ENCODE measurements around the gene ANP32E.
"Not testable (repeated sequence)": the region's sequence is repeated elsewhere in the genome, so short reads cannot be mapped to it uniquely, and the experiment has no call there.

Gene ANP32E

DNA sequence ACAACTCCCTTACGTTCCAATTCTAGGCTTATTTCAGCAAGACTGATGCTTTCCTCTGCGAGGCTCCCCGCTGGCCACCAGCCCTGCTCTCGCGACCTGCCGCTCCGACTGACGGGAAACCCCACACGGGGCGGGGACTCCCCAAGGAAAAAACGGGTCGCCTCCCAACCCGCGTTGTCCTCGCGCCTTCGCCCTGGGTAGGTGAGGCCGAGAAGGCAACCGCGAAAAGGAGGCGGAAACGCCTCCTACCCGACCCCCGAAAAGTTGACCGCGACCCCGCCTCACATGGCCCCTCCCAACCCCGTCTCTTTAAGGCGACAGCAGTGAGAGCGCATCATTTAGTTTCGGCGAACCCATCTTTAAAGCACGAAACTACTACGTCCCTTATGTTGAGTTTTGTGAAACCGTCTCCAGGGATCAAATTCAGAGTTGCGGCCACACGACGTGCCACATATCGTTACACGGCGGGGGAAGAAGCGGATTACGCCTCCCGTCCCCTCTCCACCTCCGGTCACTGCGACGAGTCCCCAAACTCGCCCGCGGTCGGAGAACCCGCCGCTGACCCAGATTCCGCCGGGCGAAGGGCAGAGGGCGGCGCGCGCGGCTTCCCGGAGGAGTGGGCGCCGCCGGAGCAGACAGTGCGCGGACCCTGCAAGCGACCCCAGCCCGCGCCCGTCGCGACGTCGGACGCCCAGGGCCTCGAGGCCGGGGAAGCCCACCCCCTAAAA, 1.2 kb downstream of the ANP32E start:
- Mint-ChIP-seq H3K27ac (peak overlapping the region; percentile 95), H3K36me3 (ENCODE audit: low read depth) (peaks cover 12% of the 10 kb centered on the region), H3K4me1 (ENCODE audit: low read depth) (peaks cover 17% of the 10 kb centered on the region), H3K9me3 (no peaks in the 10 kb centered on the region), H3K27me3 (ENCODE audit: low read depth) (no peaks in the 10 kb centered on the region), H3K4me3 (no peak overlapping the region)

DNA sequence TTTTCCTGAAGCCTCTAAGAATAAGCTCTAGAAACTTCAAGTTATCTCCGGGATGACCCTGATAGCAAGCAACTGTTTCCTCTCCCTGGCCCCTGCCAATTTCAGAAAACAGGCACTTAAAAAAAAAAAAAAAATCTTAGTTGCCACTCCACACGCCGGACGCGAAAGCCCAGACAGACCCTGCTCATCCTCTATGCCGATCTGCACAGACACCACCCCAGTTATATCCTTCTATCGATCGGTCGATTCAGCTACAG, 1.7 kb downstream of the ANP32E start:
- Mint-ChIP-seq H3K27ac (peak overlapping the region; percentile 95), H3K4me1 (ENCODE audit: low read depth) (peaks cover 17% of the 10 kb centered on the region), H3K36me3 (ENCODE audit: low read depth) (peaks cover 12% of the 10 kb centered on the region), H3K4me3 (no peak overlapping the region), H3K9me3 (no peaks in the 10 kb centered on the region), H3K27me3 (ENCODE audit: low read depth) (no peaks in the 10 kb centered on the region)

GRCh38 chr1:150233359-150234308, 2.3 kb downstream of the ANP32E start:
- Mint-ChIP-seq H3K27ac (peak overlapping the region; percentile 95), H3K4me1 (ENCODE audit: low read depth) (peaks cover 17% of the 10 kb centered on the region)

DNA sequence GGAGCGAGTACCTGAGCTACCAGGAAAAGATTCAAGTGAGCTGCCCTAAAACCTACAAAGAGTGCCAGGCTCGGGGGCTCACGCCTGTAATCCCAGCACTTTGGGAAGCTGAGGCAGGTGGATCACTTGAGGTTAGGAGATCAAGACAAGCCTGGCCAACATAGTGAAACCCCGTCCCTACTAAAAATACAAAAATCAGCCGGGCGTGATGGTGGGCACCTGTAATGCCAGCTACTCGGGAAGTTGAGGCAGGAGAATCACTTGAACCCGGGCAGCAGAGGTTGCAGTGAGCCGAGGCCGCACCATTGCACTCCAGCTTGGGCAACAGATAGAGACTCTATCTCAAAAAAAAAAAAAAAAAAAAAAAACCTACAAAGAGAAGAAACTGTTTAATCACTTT, 3.0 kb downstream of the ANP32E start:
- not testable (repeated sequence) for H3K9me3 Mint-ChIP-seq; H3K4me3 Mint-ChIP-seq; H3K27me3 Mint-ChIP-seq (ENCODE audit: low read depth)
- Mint-ChIP-seq H3K27ac (peak overlapping the region; percentile 95), H3K36me3 (ENCODE audit: low read depth) (peaks cover 16% of the 10 kb centered on the region), H3K4me1 (ENCODE audit: low read depth) (peaks cover 17% of the 10 kb centered on the region)

More at GRCh38 chr1:150233359-150234308, 2.3 kb downstream of the ANP32E start:
- no peaks in the 10 kb centered on the region for H3K27me3 Mint-ChIP-seq (ENCODE audit: low read depth)
- H3K4me3 Mint-ChIP-seq = no peak overlapping the region
- H3K9me3 Mint-ChIP-seq = no peaks in the 10 kb centered on the region
- H3K36me3 Mint-ChIP-seq (ENCODE audit: low read depth) = peaks cover 16% of the 10 kb centered on the region

- H3K9me3 Mint-ChIP-seq; H3K27ac Mint-ChIP-seq; H3K4me3 Mint-ChIP-seq; H3K27me3 Mint-ChIP-seq (ENCODE audit: low read depth): not testable (repeated sequence)
- peaks cover 18% of the 10 kb centered on the region for H3K4me1 Mint-ChIP-seq (ENCODE audit: low read depth)
- peaks cover 43% of the 10 kb centered on the region for H3K36me3 Mint-ChIP-seq (ENCODE audit: low read depth)
Measured at GRCh38 chr1:150228246-150228645, 7.7 kb downstream of the ANP32E start.

DNA sequence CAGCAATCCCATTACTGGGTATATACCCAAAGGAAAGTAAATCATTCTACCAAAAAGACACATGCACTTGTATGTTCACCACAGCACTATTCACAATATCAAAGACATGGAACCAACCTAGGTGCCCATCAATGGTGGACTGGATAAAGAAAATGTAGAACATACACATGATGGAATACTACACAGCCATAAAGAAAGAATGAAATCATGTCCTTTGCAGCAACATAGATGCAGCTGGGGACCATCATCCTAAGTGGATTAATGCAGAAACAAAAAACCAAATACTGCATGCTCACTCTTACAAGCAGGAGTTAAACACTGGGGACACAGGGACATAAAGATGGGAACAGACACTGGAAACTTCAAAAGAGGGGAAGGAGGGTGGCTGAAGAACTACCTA, 8.7 kb downstream of the ANP32E start:
- H3K4me3 Mint-ChIP-seq = no peak overlapping the region
- H3K27me3 Mint-ChIP-seq (ENCODE audit: low read depth) = no peaks in the 10 kb centered on the region
- no peaks in the 10 kb centered on the region for H3K9me3 Mint-ChIP-seq
- H3K4me1 Mint-ChIP-seq (ENCODE audit: low read depth) = peaks cover 12% of the 10 kb centered on the region
- H3K27ac Mint-ChIP-seq = no peak overlapping the region
- peaks cover 46% of the 10 kb centered on the region for H3K36me3 Mint-ChIP-seq (ENCODE audit: low read depth)

DNA sequence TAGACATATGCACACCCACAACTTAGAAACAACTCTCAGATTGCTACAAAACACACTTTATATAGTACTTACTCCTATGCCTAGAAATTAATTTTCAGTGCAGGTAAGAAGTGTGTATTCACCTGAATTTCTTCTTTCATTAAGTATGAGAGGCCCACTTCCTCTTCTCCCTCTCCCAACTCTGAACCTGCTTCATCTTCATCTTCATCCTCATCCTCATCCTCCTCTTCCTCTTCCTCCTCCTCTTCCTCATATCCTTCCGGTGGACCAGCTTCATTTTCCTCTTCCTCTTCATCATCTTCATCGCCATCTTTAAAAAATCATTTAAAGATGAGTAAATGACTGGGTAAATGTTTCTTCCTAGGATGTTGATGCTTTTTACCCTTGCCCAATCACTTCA, 9.4 kb downstream of the ANP32E start:
- no peaks in the 10 kb centered on the region for H3K27me3 Mint-ChIP-seq (ENCODE audit: low read depth)
- H3K4me1 Mint-ChIP-seq (ENCODE audit: low read depth) = peaks cover 12% of the 10 kb centered on the region
- no peak overlapping the region for H3K27ac Mint-ChIP-seq
- H3K9me3 Mint-ChIP-seq = no peaks in the 10 kb centered on the region
- peaks cover 48% of the 10 kb centered on the region for H3K36me3 Mint-ChIP-seq (ENCODE audit: low read depth)
- H3K4me3 Mint-ChIP-seq = no peak overlapping the region

- peaks cover 12% of the 10 kb centered on the region for H3K4me1 Mint-ChIP-seq (ENCODE audit: low read depth)
- H3K36me3 Mint-ChIP-seq (ENCODE audit: low read depth) = peaks cover 46% of the 10 kb centered on the region
- H3K9me3 Mint-ChIP-seq = no peaks in the 10 kb centered on the region
- H3K4me3 Mint-ChIP-seq = no peak overlapping the region
- no peak overlapping the region for H3K27ac Mint-ChIP-seq
- H3K27me3 Mint-ChIP-seq (ENCODE audit: low read depth) = no peaks in the 10 kb centered on the region
Measured at GRCh38 chr1:150225546-150225945, 10.4 kb downstream of the ANP32E start.

DNA sequence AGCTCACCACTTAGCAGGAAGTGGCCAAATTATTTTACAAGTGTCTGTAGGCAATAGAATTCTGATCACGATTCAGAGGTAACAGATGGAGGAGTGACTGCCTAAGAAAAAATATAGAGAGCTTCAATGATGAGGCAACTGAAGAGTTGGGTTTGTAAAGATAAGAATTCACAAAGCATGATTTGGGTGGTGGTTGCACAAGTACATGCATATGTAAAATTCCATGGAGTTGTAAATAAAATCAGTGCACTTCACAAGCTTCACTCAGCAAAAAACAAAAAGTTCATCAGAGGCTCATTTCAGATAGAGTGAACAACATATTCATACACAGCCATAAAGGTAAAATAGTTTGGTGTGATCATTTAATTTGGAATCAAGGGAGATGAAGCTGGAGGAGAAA, 10.9 kb downstream of the ANP32E start:
- Mint-ChIP-seq H3K36me3 (ENCODE audit: low read depth) (peaks cover 45% of the 10 kb centered on the region), H3K27ac (no peak overlapping the region), H3K4me1 (ENCODE audit: low read depth) (peaks cover 12% of the 10 kb centered on the region), H3K4me3 (no peak overlapping the region), H3K9me3 (no peaks in the 10 kb centered on the region), H3K27me3 (ENCODE audit: low read depth) (no peaks in the 10 kb centered on the region)

GRCh38 chr1:150221552-150221951, 14.4 kb downstream of the ANP32E start:
- Mint-ChIP-seq H3K9me3 (no peaks in the 10 kb centered on the region), H3K4me1 (ENCODE audit: low read depth) (peaks cover 6% of the 10 kb centered on the region), H3K36me3 (ENCODE audit: low read depth) (peaks cover 34% of the 10 kb centered on the region), H3K27me3 (ENCODE audit: low read depth) (no peaks in the 10 kb centered on the region), H3K4me3 (no peak overlapping the region), H3K27ac (no peak overlapping the region)

DNA sequence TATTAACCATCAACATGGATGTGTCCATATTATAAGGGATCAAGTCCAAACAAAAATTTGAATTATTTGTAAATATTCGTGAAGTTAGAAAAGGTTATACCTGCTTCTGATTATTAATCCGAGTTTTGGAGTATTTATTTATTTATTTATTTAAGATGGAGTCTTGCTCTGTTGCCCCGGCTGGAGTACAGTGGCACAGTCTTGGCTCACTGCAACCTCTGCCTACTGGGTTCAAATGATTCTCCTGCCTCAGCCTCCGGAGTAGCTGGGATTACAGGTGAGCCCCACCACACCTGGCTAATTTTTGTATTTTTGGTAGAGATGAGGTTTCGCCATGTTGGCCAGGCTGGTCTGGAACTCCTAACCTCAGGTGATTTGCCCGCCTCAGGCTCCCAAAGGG, 20.1 kb downstream of the ANP32E start:
- H3K4me3 Mint-ChIP-seq; H3K27me3 Mint-ChIP-seq (ENCODE audit: low read depth): not testable (repeated sequence)
- H3K36me3 Mint-ChIP-seq (ENCODE audit: low read depth) = peaks cover 12% of the 10 kb centered on the region

GRCh38 chr1:150214099-150214756, 21.7 kb downstream of the ANP32E start:
- H3K4me3 Mint-ChIP-seq = peak overlapping the region; percentile 87
- H3K27ac Mint-ChIP-seq = peak overlapping the region; percentile 97
- H3K9me3 Mint-ChIP-seq; H3K36me3 Mint-ChIP-seq (ENCODE audit: low read depth); H3K27me3 Mint-ChIP-seq (ENCODE audit: low read depth): not testable (repeated sequence)
- H3K4me1 Mint-ChIP-seq (ENCODE audit: low read depth) = peaks cover 18% of the 10 kb centered on the region

More for the DNA sequence above, 20.1 kb downstream of the ANP32E start:
- peaks cover 18% of the 10 kb centered on the region for H3K4me1 Mint-ChIP-seq (ENCODE audit: low read depth)
- not testable (repeated sequence) for H3K27ac Mint-ChIP-seq, H3K9me3 Mint-ChIP-seq

DNA sequence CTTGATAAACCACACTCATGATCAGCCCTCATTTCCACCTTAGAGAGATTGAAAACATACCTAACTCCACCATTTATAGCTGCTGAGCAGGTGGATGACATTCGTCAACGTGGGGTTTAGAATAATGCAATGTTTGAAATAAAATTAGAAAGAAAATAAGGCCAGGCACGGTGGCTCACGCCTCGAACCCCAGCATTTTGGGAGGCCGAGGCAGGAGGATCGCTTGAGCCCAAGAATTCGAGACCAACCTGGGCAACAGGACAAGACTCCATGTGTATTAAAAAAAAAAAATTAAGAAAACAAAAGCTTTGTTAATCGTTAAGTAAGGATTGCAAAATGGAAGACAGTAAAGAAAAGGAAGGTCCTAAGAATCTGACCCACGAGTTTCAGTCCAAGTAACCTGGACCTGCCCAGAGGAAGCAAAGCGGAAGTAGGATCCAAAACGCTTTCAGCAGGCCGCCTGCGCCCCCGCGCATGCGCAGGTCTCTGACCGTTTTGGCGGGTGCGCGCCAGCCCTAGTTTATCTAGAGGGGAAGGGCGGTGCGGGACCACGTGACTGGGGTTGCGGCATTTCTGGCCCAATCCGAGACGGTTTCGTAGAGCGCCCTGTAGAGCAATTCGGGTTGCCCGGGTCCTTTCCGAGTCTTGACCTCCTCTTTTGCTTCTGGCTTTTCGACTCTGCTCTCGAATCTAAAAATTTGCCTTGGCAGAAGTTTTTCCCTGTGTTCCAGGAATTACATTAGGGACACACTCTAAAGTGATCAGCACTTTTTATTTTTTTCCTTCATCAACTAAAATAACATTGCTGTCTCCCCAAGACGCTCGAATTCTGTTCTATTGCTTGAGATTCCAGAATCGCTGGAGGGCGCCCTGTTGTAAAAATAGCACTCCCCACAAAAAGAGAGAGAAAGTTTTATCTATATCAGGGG, 22.5 kb downstream of the ANP32E start:
- Mint-ChIP-seq H3K9me3 (no peaks in the 10 kb centered on the region), H3K4me1 (ENCODE audit: low read depth) (peaks cover 18% of the 10 kb centered on the region), H3K27me3 (ENCODE audit: low read depth) (no peaks in the 10 kb centered on the region), H3K4me3 (peak overlapping the region; percentile 87), H3K36me3 (ENCODE audit: low read depth) (peaks cover 3% of the 10 kb centered on the region), H3K27ac (peak overlapping the region; percentile 97)

DNA sequence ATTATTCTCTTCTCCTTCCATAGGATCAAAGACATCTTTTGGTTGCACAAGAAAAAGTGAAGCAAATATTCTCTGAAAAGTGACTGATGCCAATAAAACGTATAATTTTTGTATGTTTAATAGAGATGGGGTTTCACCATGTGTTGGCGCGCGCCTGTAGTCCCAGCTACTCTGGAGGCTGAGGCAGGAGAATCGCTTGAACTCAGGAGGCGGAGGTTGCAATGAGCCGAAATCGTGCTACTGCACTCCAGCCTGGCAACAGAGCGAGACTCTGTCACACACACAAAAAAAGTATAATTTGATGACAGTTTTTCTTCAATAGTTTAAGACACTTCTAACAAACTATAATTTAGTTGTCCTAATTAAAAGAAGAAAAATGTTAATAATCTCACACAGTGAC, 23.8 kb downstream of the ANP32E start:
- Mint-ChIP-seq H3K4me1 (ENCODE audit: low read depth) (peaks cover 18% of the 10 kb centered on the region), H3K27me3 (ENCODE audit: low read depth) (no peaks in the 10 kb centered on the region), H3K27ac (no peak overlapping the region), H3K4me3 (no peak overlapping the region), H3K9me3 (no peaks in the 10 kb centered on the region), H3K36me3 (ENCODE audit: low read depth) (peaks cover 3% of the 10 kb centered on the region)
